ENCODE measurements around the gene GALNT10.

The GALNT10 gene

DNA sequence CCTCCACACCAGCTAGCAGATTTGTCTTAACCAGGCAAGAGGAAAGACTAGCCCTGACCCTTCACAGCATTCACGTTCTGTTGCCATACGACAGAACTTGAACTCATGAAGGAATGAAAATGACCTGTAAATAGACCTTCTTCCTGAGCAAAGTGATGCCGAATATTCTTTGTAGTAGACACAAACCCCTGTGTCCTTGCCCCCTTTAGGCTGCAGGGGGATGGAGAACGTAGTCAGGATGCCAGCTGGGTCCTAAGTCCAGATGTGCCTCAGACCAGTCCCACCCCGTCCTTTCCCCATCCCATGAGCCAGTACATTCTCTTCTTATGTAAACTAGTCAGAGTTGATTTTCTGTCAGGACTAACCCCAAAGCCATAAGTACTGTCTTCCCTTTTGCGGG, 151.1 kb downstream of the GALNT10 start:
- TF ChIP-seq, protein P1, sequence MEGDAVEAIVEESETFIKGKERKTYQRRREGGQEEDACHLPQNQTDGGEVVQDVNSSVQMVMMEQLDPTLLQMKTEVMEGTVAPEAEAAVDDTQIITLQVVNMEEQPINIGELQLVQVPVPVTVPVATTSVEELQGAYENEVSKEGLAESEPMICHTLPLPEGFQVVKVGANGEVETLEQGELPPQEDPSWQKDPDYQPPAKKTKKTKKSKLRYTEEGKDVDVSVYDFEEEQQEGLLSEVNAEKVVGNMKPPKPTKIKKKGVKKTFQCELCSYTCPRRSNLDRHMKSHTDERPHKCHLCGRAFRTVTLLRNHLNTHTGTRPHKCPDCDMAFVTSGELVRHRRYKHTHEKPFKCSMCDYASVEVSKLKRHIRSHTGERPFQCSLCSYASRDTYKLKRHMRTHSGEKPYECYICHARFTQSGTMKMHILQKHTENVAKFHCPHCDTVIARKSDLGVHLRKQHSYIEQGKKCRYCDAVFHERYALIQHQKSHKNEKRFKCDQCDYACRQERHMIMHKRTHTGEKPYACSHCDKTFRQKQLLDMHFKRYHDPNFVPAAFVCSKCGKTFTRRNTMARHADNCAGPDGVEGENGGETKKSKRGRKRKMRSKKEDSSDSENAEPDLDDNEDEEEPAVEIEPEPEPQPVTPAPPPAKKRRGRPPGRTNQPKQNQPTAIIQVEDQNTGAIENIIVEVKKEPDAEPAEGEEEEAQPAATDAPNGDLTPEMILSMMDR (IDR thresholded peaks at IDR 0.05) = no peak
- H3K27ac ChIP-seq = no peak overlapping the region
- no peak for DNase-seq (ENCODE audit: low spot score)
- no peak overlapping the region for H3K4me3 ChIP-seq

DNA sequence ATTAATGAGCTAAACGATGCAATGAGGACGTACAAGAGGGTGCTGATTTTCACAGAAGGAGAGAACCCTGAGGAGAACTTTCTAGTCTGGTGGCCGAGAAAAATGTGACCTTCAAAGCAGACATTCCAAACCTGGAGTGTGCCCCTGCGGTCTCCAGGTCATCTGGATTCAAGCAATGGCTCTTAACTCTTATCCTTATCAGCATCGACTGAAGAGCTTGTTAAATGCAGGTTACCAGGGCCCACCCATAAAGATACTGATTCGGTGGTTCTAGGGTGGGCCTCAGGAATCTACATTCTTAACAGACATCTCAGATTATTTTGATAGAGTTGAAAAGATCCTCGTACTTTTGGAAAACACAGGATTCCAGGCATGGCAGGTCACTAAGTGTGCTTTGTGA, 151.7 kb downstream of the GALNT10 start:
- DNase-seq (ENCODE audit: low spot score) = no peak
- TF ChIP-seq, protein P1 (IDR thresholded peaks at IDR 0.05) = no peak
- Histone ChIP-seq H3K4me3 (no peak overlapping the region), H3K27ac (no peak overlapping the region)

DNA sequence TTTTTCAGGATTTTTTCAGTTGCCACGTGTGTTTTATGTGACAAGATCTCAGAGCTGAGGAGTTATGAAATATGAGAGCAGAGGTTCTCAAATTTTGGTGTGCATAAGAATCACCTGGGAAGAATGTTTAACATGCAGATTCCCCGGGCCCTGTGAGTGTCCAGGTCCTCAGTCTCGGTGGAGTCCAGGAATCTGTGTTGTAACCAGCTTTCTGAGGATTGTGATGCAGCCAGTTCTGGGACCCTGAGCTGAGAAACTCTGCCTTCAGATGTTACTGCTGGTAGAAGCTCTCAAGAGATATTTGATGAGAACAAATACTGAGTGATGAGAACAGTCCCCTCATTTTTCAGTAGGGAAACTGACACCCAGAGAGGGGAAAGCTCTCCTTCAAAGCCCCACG, 152.4 kb downstream of the GALNT10 start:
- TF ChIP-seq, protein P1 (IDR thresholded peaks at IDR 0.05) = no peak
- no peak overlapping the region for H3K27ac ChIP-seq
- DNase-seq (ENCODE audit: low spot score) = no peak
- no peak overlapping the region for H3K4me3 ChIP-seq

DNA sequence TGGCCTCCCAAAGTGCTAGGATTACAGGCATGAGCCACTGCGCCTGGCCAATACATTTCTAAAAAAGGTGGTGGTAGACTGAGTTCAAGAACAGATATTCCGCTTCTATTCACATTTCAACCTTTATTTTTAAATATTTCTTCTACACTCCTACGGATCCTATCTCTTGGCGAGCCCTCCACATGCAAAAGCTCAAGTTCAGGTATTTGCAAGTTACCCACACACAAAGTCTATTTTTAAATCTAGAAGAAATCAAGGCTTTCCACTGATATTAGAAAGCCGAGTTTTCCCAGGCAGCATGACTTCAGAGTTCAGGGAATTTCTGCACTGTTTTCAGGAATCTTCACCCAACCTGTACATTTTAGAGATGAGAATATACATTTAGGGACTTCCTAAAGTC, 153.9 kb downstream of the GALNT10 start:
- no peak for DNase-seq (ENCODE audit: low spot score)
- TF ChIP-seq, protein P1 (IDR thresholded peaks at IDR 0.05) = no peak
- Histone ChIP-seq H3K27ac (no peak overlapping the region), H3K4me3 (no peak overlapping the region)

DNA sequence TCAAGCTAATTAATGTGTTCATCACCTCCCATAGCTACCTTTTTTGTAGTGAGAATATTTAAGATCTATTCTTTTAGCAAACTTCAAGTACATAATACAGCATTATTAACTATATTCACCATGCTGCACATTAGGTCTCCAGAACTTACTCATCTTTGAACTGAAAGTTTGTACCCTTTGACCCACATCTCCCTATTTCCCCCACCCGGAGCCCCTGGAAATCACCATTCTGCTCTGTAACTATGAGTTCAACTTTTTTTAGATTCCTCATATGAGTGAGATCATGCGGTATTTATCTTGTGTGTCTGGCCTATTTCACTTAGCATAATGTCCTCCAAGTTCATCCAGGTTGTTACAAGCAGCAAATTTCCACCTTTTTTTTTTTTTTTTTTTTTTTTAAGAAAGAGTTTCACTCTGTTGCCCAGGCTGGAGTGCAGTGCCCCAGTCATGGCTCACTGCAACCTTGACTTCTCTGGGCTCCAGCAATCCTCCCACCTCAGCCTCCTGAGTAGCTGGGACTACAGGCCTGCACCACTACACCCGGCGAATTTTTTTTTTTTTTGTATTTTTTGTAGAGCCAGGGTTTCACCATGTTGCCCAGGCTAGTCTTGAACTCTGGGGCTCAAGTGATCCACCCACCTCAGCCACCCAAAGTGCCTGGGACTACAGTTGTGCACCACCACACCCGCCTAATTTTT, 154.9 kb downstream of the GALNT10 start:
- no peak overlapping the region for H3K27ac ChIP-seq
- TF ChIP-seq, protein P1 (IDR thresholded peaks at IDR 0.05) = no peak
- H3K4me3 ChIP-seq = no peak overlapping the region
- no peak for DNase-seq (ENCODE audit: low spot score)

DNA sequence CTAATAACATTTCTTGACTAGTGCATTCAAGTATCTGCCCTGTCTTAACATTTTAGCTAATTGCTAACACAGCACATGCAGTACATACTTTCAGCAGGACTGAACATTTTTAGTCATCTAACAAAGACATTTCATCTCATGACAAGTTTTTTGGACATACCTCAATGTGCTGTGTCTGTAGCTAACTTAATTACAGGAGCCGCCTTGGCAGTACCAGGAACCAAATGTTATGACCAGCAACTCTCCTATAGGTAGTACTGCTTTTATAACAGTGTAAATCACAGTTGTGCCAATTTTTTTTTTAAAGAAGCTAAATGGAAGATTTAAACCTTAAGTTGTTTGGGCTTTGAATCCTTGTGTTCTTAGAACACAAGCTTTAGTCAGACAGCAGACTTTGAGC, 155.9 kb downstream of the GALNT10 start:
- H3K27ac ChIP-seq = no peak overlapping the region
- H3K4me3 ChIP-seq = no peak overlapping the region
- TF ChIP-seq, protein P1 (IDR thresholded peaks at IDR 0.05) = no peak
- DNase-seq (ENCODE audit: low spot score) = no peak

DNA sequence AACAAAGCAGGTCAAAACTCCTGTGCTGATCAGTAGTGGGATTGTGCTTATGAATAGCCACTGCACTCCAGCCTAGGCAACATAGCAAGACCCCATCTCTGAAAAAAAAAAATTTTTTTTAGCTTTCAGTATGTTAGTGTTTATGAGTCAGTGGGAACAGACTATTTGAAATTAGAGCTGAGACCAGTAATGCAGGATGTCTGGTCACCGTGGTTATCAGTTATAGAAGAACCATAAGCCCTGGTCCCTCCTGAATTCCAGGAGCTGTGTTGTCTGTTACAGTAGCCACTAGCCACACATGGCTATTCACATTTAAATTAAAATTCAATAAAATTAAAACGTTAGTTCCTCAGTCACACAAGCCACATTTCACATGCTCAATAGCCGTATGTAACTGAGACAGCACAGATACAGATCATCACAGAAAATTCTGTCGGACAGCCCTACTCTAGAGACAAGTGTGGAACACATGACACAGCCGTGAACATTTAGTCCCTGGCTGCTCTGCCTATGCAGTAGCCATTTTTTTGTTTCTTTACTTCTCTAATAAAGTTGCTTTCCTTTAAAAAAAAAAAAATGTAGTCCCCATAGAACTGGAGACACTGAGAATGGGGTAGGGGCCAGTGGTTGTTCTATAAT, 159.2 kb downstream of the GALNT10 start:
- TF ChIP-seq, protein P1 (IDR thresholded peaks at IDR 0.05) = no peak
- Histone ChIP-seq H3K4me3 (no peak overlapping the region), H3K27ac (no peak overlapping the region)
- DNase-seq (ENCODE audit: low spot score) = no peak
